HG03571 (cell line): ENCODE results near the gene PPM1L.

Source experiments
- ATAC-seq: cut with Tn5 transposase; IDR thresholded peaks from one replicate; pipeline ENCODE4 v1.9.1; 2021; ENCODE audit not compliant: unreplicated experiment

Gene PPM1L

DNA sequence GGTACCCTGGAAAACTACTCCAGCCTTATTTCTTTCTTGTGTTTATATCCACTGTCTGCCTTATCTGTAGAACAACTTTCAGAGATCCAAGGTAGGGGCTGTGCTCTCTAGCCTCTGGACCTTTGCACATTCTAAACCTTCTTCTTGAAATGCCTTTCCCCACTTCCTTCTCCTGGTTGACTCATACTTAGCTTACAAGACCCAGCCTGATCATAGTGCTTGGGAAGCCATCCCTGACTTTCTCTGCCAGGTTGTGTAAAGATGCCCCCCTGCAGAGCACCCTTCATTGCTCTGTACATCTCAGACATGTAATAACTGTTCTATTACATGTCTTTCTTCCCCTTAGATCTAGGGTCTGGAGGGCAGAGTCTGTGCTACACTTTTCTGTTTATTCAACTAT, 50.1 kb downstream of the PPM1L start:
- ATAC-seq: no peak

DNA sequence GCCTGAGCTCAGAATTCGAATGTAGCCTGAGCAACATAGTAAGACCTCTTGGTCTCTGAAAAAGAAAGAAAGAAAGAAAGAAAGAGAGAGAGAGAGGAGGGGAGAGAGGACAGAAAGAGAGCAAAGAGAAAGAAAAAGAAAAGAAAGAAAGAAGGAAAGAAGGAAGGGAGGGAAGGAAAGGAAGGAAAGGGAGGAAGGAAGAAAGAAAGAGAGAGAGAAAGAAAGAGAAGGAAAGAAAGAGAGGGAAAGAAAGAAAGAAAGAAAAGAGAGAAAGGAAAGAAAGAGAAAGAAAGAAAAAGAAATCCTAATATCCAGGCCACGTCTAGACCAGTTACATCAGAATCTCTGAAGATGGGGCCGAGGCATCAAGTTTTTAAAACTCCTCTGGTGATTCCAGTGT, 50.7 kb downstream of the PPM1L start:
- no peak for ATAC-seq

DNA sequence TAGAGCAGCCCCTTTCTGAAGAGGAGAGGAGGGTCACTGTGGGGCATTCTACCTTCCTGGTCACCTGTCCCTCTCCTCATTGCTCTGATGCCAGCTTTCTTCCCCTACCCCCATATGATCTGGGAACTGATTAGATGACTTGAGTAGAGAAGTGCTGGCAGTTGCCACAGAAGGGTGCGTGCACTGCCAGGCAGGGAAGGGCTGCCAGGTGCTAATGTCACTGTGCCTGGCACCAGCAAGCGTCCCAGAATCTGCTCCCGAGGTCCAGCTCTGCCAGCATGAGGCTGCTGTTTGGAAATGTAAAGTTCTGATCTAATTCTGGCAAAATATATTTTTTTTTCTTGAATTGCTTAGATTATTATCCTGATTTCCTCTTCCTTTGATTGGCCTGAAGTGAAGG, 52.8 kb downstream of the PPM1L start:
- no peak for ATAC-seq

DNA sequence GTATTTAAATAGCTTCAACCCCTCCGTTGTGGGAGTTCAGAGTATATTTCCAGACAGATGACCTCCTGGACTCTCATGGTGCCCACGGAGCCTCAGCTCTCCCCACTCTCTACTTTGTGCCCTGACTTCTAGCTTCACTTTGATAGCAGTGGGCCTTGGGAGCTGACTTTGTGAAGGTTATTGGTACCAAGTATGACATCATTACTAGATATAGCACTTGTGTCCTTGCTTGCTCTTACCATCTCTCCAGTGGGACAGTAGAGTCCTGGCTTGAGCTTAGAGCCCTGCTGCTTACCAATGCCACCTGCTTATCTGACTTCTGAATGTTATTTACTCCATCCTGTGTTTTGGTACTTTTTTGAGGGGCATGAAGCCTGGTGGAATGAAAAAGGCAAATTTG, 53.4 kb downstream of the PPM1L start:
- no peak for ATAC-seq

DNA sequence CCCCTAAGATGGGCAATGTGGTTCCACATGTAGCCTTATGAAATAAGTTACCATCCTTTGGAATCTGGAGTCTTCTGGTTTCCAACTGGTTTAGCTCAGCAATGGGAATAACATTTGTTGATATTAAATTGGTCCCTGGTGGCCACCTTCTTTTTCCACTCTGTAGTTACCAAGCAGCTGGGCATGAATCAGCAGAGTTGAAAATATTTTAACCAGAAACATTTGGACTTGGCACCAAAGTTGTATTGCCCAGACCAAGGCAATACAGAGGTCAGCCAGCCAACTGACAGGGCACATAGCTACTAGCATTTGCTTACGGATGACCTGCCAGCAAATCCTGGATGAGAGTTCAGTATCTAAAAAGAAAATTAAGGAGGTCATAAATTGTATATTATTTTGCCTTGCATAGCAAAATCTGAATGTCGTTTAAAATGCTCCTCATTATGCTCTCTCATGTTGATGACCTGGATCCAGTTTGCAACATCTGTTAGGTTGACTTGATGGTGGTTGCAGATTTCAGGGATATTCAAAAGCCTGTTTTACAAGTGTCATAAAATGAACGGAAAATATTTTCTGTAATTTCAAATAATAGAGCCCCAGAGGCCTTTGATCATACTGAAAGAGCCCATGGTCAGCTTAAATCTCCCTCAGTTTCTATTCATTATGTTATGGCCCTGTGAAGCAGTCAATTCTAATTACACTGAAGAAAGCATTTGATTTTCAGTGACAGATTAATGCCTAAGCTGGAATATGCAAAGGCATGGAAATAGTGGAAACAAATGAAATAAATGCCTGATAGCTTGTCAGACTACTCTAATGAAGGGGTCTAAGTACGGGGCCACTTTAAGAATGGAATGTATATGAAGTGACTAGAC, 54.6 kb downstream of the PPM1L start:
- no peak for ATAC-seq

DNA sequence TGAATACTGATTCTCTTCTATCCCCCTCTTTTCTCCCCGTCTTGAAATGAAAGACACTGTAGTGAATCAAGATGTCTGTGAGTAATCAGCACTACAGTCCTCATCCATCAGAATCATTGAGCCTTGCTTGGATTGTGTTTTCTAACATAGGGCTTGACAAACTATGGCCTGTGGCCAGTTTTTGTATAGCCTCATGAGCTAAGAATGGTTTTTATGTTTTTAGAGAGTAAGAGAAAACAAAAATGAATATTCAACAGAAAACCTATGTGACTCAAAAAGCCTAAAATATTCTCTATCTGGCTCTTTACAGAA, 55.2 kb downstream of the PPM1L start:
- ATAC-seq: no peak

DNA sequence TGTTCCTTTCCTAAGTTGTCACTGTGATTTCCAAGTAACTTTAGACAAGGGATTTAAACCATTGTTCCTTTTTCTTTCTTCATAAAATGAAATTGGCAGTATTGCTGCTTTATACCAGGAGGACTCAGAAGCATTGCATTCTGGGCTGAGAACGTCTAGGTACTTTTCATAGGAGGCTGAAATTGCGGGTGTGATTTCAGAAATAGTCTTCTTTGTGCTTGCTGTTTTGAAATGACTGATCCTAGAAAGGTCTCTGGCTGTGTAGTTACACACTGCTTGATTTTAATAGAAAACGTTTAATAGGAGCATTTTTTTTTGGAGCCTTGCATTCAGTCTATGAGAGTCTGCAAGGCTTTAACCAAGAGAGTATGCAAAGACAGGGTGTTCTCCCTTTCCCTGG, 56.3 kb downstream of the PPM1L start:
- ATAC-seq: no peak

DNA sequence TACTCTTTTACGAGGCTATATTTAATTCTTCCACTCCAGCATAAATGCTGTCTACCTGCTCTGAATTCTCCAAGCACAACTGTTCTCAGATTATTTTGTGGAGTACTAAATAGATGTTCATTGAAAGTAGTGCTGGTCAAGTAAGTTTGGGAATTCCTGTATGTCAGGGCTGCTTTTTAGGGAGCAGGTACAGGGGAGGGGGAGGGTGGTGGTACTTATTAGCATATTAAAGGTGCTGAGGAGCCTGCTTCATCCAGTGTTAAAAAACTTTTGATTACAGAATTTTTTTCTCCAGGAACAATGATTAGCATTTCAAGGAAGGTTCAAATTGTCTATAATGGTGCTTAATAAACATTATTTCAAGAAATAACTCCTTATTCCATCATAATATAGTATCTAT, 59.2 kb downstream of the PPM1L start:
- ATAC-seq: no peak

DNA sequence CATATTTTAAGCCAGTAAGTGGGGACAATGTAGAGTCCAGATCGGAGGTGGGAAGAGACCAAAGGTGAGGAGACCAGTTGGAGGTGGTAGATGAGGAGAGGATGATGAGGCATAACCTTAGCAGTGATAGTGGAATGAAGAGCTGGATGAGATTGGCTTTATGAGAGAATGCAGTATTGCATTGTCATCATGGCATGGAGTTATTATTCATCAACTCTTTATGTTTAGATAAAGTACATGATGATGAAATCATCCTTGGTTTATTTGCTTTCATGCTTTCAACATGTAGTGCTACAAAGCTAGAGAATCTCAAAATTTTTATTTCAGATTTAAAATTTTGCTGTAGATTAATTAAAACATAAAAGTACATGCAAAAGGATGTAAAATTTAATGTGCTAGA, 64.0 kb downstream of the PPM1L start:
- ATAC-seq: no peak

DNA sequence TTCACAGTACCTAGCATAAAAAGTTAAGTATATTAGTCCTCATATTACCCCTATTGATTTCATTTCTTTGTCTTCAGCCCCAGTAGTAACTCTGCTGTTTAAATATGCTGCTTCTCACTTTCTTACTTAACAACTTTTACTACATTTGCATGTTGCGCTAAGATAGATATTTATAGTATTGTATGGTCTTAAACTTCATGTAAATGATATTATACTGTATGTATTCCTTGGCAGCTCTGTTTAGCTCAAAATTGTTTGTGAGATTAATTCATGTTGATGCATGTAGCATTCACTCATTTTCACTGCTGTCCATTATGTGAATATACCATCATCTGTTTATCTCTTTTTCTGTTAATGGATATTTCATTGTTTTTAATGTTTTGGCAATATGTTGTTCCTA, 64.4 kb downstream of the PPM1L start:
- ATAC-seq: no peak

DNA sequence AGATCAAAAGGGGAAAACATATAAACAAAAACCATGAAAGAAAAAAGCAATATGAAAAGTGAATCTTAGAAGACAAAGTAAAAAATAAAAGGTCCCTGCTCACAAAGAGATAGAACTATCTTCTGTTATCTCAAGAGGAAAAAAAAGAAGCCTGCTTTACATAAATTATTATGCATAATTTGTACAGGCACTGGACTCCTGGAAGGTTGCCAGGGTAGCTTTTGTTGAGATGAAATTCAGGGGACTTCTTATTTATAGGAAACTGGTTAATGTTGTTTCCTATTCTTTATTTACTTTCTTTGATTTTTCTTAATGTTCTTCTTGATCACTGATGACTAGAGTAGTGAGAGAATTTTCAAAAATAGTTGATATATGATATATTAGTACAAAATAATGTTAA, 66.9 kb downstream of the PPM1L start:
- no peak for ATAC-seq

DNA sequence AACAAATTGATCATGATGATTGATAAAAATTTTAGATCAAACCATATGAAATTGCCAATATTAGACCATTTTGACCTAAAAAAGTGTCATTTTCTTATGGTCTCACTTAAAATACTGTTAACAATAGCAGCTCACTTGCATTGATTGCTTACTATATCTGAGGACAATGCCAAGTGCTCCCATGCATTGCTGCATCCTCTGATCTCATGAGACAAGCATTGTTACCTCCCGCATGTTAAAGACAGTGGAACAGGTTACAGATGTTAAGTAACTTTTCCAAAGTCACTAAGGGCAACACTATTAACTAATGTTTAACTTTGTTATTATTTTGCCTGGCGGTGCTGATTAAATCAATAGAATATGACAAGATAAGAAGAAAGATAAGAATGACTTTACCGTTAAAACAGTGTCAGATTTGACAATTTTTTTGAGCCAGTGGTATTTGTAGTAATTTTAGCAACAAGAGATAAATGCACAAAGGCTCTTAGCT, 69.3 kb downstream of the PPM1L start:
- ATAC-seq: no peak

DNA sequence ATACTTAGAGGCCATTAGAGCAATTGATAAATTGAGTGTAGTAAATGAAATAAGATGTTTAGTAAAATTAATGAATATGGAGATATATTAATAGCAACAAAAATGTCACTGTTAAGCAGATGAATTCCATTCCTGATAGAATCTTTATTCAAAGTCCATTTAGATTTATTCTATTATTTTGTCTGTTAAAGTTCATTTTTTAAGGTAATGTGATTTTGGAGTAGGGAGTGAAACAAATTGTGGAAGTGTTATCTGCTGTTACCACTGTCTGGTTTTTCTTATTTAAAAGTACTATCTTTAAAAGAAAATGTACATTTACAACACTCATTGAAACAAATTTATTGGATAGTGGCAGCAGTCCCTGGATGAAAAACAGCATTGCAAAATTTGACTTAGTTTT, 70.4 kb downstream of the PPM1L start:
- ATAC-seq: no peak

DNA sequence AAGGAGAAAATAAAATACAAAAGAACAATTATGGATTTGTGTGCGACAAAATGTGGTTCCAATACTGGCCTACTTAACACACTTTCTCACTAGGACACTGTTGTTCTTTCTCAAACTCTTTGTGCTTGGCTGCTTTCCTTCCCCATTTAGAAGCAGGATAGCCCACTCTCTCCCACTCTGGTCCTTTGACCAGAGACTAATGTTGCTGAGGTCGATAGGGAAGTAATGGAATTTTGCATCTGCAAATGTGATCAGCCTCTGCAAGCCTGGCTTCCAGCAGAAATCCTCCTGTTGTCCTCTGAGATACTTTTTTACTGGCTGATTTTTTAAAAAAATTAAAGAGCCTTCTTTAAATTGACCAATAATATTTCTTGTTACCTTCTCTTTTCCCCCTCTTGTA, 71.0 kb downstream of the PPM1L start:
- no peak for ATAC-seq

DNA sequence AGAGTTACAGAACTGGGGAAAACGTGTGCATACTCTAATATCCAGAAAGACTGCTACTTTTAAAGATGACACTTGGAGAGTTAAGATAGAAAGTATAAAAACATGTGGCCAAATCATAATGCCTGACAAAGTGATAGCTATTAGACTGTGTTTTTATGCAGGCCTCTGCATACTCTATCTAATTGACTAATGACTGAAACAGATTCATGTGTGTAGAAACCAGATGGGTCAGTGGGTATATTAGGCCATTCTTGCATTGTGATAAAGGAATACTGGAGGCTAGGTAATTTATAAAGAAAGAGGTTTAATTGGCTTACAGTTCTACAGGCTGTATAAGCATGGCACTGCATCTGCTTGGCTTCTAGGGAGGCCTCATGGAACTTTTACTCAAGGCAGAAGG, 71.5 kb downstream of the PPM1L start:
- no peak for ATAC-seq

DNA sequence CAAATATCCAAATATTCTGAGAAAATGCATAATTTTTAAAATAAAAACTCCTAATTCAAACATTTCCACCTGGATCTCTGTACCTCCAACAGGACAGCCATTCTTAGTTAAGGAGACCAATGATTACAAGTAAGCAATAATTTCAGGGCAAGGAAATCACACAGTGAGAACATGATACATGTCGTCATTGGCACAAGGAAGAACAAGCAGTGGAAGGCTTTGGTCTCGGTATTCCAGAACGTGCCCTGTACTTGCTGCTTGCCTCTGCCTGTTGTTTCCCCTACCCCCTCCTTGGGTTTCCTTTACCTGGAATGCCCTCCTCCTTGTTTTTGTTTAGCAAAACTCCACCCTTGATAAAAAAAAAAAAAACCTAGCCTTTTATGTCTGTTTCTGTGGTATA, 72.8 kb downstream of the PPM1L start:
- no peak for ATAC-seq

DNA sequence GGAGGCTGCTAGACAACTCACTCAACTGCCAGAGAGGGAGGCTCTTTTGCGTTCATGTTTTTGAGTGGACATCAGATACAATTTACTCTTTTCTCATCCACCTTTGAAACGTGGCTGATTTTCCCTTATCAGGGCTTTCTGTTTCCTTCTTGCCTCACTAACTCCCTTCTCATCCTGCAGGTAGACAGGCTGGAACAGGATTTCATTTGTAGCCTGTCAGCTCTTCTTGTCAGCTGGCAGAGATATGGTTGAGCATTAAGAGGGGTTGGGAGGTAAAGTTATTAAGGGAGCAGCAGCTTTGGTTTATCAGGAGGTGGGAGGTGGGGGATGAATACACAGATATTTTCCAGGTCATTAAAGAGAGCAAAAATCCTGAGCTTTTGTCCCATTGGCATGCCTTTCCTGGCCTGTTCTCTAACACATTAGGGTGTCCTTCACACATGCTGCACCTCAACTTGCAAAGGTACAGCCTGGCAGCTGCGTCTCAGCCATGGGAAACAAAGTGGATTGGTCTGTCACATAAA, 73.5 kb downstream of the PPM1L start:
- no peak for ATAC-seq

DNA sequence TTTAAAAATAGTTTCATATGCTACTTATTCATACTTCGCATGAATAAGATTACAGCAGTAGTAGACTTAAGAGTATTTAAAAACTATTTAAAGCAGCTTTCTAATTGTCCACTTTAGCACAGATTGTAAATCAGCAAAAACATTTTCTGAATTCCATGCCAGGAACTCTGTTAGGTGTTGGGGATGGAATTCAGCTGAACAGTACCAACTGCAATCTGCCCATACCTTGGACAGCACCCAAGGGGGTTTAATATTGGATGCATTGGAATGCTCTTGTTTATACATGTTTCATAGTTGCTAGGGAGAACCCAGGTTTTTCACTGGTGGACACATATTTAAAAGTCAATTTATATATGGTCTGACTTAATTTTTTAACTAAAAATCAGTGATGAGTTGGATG, 74.8 kb downstream of the PPM1L start:
- ATAC-seq: no peak

DNA sequence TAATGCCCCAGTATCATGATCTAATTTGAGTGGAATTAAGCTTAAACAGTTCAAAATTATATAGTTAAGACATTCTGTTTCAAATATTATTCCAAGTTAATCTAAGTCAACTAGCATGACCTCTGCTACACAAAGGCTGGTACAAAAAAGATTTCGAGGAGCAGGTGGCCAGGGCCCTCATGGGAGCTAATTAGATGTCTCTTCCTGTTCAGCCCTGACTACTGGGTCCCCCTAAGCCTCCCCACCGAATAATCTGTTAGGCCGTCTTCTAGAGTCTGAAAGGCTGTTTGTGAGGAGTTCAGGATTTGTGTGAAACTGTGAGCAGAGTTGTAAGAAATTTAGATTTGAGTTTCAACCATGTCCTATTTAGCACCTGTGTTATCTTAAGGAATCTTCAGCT, 75.4 kb downstream of the PPM1L start:
- ATAC-seq: no peak

DNA sequence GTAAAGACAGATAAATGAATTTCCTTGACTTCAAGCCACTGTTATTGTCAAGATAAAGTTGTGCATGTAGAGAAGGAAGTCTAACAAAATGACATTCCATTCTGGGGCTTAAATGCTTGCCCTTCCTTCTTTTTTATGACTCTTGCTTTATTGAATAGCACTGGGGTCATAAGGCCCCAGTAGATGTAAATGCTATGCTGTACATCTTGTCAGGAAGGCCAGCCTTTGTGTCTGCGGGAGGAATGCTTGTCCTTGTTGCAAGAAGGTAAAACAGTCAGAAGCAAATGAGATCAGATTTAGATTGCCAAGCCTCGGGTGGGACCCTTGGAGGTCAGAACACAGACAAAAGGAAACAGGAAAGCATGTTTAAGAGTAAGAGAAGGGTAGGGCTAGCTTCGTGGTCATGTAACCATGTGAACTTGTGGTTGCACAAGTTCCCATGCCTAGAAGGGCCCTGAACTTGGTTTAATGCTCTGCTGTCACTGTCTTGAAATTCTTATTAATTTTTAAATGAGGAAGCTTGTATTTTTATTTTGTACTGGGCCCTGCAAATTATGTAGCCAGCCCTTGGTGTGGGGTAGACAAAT, 81.5 kb downstream of the PPM1L start:
- no peak for ATAC-seq

DNA sequence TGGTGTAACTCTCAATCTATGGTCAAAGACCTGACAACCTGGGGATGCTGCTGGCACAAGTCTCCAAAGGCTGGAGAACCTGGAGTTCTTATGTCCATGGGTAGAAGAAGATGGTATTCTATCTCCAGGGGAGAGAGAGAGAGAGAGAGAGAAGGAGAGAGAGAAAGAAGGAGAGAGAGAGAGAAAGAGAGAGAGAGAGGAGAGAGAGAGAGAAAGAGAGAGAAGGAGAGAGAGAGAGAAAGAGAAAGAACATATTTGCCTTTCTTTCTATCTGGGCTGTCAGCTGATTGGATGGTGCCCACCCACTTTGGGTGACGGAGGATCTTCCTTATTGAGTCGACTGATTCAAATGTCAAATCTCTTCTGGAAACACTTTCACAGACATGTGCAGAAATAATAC, 84.6 kb downstream of the PPM1L start:
- ATAC-seq: no peak

DNA sequence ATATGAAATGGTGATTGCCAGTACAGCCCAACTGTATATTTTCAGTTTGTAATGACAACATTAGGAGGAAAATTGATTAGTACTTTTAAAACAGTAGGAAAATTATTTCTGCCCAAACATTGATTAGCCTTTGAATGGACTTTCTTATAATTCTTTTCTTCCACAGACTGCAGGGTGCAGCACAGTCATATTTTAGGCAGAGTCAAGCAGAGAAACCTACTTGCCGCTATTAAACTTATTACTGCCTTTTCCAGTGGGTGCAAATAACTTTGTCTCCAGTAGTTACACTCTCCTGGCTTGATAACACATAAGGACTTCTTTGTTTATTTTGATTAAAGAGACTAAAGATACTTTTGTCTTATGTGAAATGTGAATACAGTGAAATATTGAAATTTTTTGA, 85.4 kb downstream of the PPM1L start:
- ATAC-seq: no peak
